Panc1 (cell line): ENCODE data around the gene REV3L.

ENCODE experiments used
- CTCF ChIP-seq: fragments of 450-650 bp; IDR thresholded peaks from 2 replicates; pipeline ENCODE4 v1.5.1; 2017; ENCODE audit warnings: mild to moderate bottlenecking
- POLR2AphosphoS5 ChIP-seq: IDR thresholded peaks from 2 replicates; pipeline ENCODE4 v1.6.1; 2012; ENCODE audit warnings: mild to moderate bottlenecking, low read depth, low read length, moderate library complexity

GRCh38 chr6:111527367-111527766 lies 44.3 kb upstream of the REV3L start:
- TF ChIP-seq CTCF, result no peak
- TF ChIP-seq POLR2AphosphoS5, result no peak
